ENCODE measurements around the gene KCNMA1. TPM values are rescaled to one million over a fixed set of nuclear protein-coding genes. Genes with fewer than 3 reads are reported as not detected.
A peak's percentile ranks its signal among the peaks of the same experiment; 100 is the strongest.

The KCNMA1 gene
- total RNA-seq, 1 donor = 77.8 TPM

DNA sequence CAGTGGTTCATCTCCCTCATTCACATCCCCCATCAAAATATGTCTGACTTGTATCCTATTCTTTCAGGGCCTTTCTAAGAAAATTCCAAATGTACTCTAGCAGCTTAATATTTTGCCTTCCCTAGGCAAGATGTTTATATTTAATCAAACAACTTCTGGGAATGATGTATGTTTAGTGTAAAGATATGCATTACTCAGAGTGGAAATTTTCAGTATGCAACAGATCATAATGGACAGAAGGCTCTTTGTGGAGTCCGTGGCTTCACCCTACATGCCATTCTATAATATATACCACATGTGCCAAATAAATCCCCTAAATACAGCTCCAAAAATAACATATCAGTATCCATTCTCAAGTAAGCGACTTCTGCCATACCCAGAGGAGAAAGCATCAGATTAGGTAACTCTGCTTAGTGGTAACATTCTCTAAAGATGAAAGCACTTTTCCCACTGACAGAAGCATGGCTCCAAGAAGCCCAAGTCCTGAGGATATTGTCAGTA, 316.6 kb downstream of the KCNMA1 start:
- Histone ChIP-seq H3K36me3 (ENCODE audit: insufficient read depth, low read length) (no peaks in the 10 kb centered on the region), H2AFZ (ENCODE audit: low read length) (no peak overlapping the region), H3K27me3 (ENCODE audit: insufficient read depth, low read length) (no peaks in the 10 kb centered on the region), H3K4me3 (ENCODE audit: insufficient read depth, low read length) (no peak overlapping the region), H4K20me1 (ENCODE audit: insufficient read depth, low read length) (no peaks in the 10 kb centered on the region), H3K4me1 (ENCODE audit: insufficient read depth, low read length) (peaks cover 16% of the 10 kb centered on the region), H3K4me2 (ENCODE audit: insufficient read depth, low read length) (peak overlapping the region; percentile 15), H3K79me2 (ENCODE audit: insufficient read depth, low read length) (no peaks in the 10 kb centered on the region), H3K9me3 (ENCODE audit: low read depth, low read length) (no peaks in the 10 kb centered on the region), H3K27ac (ENCODE audit: low read depth, low read length) (peak overlapping the region; percentile 56)
- peak; percentile 43 for DNase-seq (ENCODE audit: insufficient read length, low spot score, missing footprints)
- TF ChIP-seq, protein P1, sequence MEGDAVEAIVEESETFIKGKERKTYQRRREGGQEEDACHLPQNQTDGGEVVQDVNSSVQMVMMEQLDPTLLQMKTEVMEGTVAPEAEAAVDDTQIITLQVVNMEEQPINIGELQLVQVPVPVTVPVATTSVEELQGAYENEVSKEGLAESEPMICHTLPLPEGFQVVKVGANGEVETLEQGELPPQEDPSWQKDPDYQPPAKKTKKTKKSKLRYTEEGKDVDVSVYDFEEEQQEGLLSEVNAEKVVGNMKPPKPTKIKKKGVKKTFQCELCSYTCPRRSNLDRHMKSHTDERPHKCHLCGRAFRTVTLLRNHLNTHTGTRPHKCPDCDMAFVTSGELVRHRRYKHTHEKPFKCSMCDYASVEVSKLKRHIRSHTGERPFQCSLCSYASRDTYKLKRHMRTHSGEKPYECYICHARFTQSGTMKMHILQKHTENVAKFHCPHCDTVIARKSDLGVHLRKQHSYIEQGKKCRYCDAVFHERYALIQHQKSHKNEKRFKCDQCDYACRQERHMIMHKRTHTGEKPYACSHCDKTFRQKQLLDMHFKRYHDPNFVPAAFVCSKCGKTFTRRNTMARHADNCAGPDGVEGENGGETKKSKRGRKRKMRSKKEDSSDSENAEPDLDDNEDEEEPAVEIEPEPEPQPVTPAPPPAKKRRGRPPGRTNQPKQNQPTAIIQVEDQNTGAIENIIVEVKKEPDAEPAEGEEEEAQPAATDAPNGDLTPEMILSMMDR (IDR thresholded peaks at IDR 0.05; ENCODE audit: extremely low read depth, low read depth, low read length) = no peak

DNA sequence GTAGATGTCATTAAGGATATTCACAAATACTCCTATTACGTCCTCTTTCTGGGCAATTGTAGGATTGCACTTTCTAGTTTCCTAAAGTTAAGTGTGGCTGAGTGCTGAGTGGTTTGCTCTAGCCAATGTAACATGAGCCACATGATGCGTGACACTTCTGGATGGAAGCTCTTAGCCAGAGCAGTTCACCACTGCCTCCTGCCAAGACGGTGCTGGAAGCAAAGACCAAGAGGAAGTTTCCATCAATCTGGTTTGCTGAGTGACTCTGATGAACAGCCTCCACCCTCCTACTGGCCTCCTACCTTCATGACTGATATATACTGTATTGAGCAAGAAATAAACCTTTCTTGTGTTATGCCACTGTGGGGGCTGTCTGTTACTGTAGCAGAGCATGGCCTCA, 318.1 kb downstream of the KCNMA1 start:
- H4K20me1 ChIP-seq (ENCODE audit: insufficient read depth, low read length) = no peaks in the 10 kb centered on the region
- no peaks in the 10 kb centered on the region for H3K27me3 ChIP-seq (ENCODE audit: insufficient read depth, low read length)
- H2AFZ ChIP-seq (ENCODE audit: low read length) = no peak overlapping the region
- DNase-seq (ENCODE audit: insufficient read length, low spot score, missing footprints) = peak; percentile 60
- no peaks in the 10 kb centered on the region for H3K36me3 ChIP-seq (ENCODE audit: insufficient read depth, low read length)
- no peak overlapping the region for H3K27ac ChIP-seq (ENCODE audit: low read depth, low read length)
- H3K4me3 ChIP-seq (ENCODE audit: insufficient read depth, low read length) = no peak overlapping the region
- no peaks in the 10 kb centered on the region for H3K79me2 ChIP-seq (ENCODE audit: insufficient read depth, low read length)
- peaks cover 16% of the 10 kb centered on the region for H3K4me1 ChIP-seq (ENCODE audit: insufficient read depth, low read length)
- H3K9me3 ChIP-seq (ENCODE audit: low read depth, low read length) = no peaks in the 10 kb centered on the region
- TF ChIP-seq, protein P1 (IDR thresholded peaks at IDR 0.05; ENCODE audit: extremely low read depth, low read depth, low read length) = no peak
- no peak overlapping the region for H3K4me2 ChIP-seq (ENCODE audit: insufficient read depth, low read length)

DNA sequence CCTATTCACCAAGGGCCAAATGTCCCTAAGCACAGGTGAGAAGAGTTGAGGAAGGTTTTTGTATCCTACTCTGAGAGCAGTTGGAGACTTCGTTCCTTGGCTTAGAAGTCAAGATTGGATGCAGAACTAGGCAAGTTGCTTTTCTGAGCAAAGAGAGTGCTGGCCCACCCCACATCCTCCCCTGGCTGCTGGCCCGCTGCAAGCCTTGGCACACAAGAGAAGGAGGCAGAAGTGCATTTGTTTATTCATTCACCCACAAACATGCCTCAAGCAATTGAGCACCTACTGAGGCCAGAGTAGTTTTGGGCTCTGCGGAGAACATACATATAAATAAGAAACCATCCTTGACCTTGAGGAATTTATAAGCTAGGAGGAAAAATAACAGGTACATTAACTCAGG, 318.9 kb downstream of the KCNMA1 start:
- Histone ChIP-seq H3K27ac (ENCODE audit: low read depth, low read length) (no peak overlapping the region), H3K4me1 (ENCODE audit: insufficient read depth, low read length) (peaks cover 16% of the 10 kb centered on the region), H3K9me3 (ENCODE audit: low read depth, low read length) (no peaks in the 10 kb centered on the region), H3K4me3 (ENCODE audit: insufficient read depth, low read length) (no peak overlapping the region), H3K36me3 (ENCODE audit: insufficient read depth, low read length) (no peaks in the 10 kb centered on the region), H2AFZ (ENCODE audit: low read length) (no peak overlapping the region), H3K79me2 (ENCODE audit: insufficient read depth, low read length) (no peaks in the 10 kb centered on the region), H4K20me1 (ENCODE audit: insufficient read depth, low read length) (no peaks in the 10 kb centered on the region), H3K4me2 (ENCODE audit: insufficient read depth, low read length) (no peak overlapping the region), H3K27me3 (ENCODE audit: insufficient read depth, low read length) (no peaks in the 10 kb centered on the region)
- TF ChIP-seq, protein P1 (IDR thresholded peaks at IDR 0.05; ENCODE audit: extremely low read depth, low read depth, low read length) = no peak
- DNase-seq (ENCODE audit: insufficient read length, low spot score, missing footprints) = no peak

DNA sequence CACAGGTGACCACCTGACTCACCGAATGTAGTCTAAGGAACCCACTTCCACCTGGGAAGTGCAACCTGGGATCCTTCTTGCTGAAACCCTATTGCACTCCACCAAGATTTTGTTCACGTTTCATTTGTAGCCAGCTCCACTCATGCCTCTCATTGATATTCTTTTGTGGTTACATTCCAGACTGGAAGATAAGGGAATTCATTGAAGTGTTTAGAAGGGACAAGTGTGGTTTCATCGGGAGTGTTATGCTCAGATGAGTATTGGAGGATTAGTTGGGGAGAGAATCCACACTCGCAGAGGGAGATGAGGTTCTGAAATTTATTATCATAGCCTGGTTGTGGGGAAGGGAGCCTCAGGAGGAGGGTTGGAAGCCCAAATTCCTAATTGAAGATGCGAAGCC, 320.4 kb downstream of the KCNMA1 start:
- no peaks in the 10 kb centered on the region for H3K9me3 ChIP-seq (ENCODE audit: low read depth, low read length)
- TF ChIP-seq, protein P1 (IDR thresholded peaks at IDR 0.05; ENCODE audit: extremely low read depth, low read depth, low read length) = no peak
- H3K4me1 ChIP-seq (ENCODE audit: insufficient read depth, low read length) = peaks cover 16% of the 10 kb centered on the region
- H4K20me1 ChIP-seq (ENCODE audit: insufficient read depth, low read length) = no peaks in the 10 kb centered on the region
- no peaks in the 10 kb centered on the region for H3K36me3 ChIP-seq (ENCODE audit: insufficient read depth, low read length)
- H3K4me2 ChIP-seq (ENCODE audit: insufficient read depth, low read length) = no peak overlapping the region
- H3K4me3 ChIP-seq (ENCODE audit: insufficient read depth, low read length) = no peak overlapping the region
- H2AFZ ChIP-seq (ENCODE audit: low read length) = no peak overlapping the region
- H3K79me2 ChIP-seq (ENCODE audit: insufficient read depth, low read length) = no peaks in the 10 kb centered on the region
- no peaks in the 10 kb centered on the region for H3K27me3 ChIP-seq (ENCODE audit: insufficient read depth, low read length)
- DNase-seq (ENCODE audit: insufficient read length, low spot score, missing footprints) = no peak
- H3K27ac ChIP-seq (ENCODE audit: low read depth, low read length) = no peak overlapping the region

Measured in osteoblast (primary cell).